NCI-H2227 (cell line): ENCODE results near the gene ATF2.
"Not testable (repeated sequence)": the region's sequence is repeated elsewhere in the genome, so short reads cannot be mapped to it uniquely, and the experiment has no call there.

Experiments used
- DNase-seq: peaks from one replicate; lab custom pipeline; 2025; ENCODE audit not compliant: unreplicated experiment; lab: John Stamatoyannopoulos, UW

The ATF2 gene

DNA sequence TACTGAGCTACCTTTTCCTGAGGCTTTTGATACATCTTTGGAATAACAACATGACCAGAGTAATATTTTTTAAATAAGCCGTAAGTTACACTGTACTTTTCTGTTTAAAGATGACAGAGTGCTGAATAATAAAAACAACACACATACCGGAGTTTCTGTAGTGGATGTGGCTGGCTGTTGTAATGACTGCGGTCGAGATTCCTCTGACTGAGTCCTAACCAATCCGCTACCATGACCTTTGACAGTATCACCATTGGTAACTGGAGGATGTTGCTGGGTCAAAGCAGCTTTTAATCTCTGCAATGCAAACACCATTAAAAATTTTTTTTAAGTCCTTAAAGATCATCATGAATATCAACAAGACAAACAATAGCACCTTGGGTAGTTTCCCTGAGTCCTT, 70.7 kb downstream of the ATF2 start:
- no peak for DNase-seq

DNA sequence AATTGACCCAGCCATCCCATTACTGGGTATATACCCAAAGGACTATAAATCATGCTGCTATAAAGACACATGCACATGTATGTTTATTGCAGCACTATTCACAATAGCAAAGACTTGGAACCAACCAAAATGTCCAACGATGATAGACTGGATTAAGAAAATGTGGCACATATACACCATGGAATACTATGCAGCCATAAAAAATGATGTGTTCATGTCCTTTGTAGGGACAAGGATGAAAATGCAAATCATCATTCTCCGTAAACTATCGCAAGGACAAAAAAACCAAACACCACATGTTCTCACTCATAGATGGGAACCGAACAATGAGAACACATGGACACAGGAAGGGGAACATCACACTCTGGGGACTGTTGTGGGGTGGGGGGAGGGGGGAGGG, 83.9 kb downstream of the ATF2 start:
- not testable (repeated sequence) for DNase-seq

DNA sequence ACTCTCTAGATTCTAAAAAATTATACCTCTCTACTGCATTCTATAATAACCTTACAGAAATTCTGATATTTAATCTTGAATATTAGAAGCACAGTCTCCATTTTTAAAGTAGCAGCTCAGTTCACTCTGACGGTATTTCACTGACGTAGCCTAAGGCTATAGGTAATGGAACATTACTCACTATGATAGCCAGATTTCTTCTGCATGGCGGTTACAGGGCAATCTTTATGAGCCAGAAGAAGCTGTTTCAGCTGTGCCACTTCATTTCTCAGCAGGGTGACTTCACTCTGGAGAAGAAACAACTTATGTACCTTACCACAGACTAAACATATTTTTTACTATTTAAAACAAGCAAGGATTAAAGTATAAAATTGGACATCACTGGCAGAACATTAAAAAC, 87.5 kb downstream of the ATF2 start:
- DNase-seq: peak; percentile 21

DNA sequence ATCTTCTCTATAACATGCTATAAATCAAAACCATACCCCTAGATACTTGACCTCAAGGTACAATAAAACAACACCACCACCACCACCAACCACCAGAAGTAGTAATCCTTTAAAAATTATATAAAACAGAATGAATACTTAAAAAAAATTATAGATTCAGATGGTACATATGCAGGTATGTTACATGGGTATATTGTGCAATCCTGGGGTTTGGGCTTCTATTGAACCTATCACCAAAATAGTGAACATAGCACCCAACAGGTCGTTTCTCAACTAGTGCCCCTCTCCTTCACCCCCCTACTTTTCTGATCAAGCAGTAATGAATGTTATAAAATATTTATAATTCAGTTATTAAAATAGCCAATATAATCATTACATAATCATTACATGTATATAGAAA, 91.7 kb downstream of the ATF2 start:
- DNase-seq: no peak

DNA sequence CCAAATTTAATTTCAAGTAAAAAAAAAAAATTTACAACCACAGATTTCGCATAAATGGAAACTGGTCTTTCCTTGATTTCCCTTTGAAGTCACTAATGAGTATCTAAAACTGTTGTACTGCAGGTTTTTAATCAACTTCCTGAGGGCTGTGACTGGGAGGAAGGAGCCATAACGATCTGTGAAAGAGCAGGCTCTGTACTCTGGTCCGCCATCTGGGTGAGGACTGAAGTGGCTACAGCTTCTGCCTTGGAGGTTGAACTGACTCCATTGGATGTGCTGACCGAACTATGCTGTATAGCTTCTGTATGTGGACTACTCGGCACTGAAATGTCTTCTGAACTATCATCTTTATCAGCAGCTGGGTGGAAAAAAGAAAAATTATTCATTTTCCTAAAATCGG, 93.5 kb downstream of the ATF2 start:
- DNase-seq: no peak

DNA sequence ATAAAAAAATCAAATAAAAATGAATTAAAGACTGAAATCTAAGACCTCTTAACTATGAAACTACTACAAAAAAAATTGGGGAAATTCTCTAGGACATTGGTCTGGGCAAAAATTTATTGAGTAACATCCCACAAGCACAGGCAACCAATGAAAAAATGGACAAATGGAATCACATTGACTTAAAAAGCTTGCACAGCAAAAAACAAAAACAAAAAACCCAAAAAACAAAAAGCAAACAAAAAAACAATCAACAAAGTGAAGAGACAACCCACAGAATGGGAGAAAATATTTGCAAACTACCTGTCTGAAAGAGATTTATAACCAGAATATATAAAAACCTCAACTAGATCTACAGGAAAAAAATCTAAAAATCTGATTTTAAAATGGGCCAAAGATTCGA, 99.5 kb downstream of the ATF2 start:
- no peak for DNase-seq

DNA sequence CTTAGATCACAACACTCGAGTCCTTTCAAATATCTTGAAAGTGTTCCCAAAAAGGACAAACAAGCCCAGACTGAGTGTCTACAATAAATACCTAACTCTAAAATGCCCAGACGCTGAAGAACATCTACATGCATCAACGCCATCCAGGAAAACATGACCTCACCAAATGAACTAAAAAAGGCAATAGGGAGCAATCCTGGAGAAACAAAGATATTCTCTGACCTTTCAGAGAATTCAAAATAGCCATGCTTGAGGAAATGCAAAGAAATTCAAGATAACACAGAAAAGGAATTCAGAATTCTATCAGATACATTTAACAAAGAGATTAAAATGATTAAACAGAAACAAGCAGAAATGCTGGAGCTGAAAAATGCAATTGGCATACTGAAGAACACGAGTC, 101.6 kb downstream of the ATF2 start:
- DNase-seq: no peak

DNA sequence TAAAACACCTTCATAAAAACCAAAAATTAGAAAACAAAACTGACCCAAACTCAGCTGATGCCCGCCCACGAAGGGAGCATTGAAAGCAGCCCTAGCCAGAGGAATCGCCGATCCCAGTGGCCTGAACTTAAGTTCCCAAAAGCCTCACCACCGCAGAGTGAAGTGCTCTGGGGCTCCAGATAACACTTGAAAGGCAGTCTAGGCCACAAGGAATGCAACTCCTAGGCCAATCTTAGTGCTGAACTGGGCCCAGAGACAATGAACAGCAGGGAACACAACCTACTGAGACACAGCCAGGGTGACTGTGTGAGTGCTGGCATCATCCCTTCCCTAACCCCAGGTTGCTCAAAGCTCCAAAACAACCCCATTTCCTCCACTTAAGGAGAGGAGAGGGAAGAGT, 103.2 kb downstream of the ATF2 start:
- DNase-seq: no peak

DNA sequence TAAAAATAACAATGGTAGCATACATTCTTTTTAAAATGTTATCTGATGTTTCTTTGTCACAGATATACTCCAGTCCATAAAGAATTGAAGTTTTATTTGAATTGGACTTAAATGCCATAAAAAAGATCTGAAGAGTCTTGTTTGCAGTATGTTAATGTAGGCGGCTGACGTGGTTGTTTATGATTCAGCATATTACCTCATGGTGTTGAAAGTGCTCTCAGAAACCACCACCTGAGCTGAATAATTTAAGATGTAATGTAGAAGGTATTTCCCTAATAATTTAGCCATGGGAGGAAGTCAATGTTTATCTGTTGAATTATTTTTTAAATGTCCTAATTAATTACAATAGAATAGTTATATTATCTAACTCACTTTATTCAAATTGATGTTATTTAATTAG, 104.3 kb downstream of the ATF2 start:
- no peak for DNase-seq

DNA sequence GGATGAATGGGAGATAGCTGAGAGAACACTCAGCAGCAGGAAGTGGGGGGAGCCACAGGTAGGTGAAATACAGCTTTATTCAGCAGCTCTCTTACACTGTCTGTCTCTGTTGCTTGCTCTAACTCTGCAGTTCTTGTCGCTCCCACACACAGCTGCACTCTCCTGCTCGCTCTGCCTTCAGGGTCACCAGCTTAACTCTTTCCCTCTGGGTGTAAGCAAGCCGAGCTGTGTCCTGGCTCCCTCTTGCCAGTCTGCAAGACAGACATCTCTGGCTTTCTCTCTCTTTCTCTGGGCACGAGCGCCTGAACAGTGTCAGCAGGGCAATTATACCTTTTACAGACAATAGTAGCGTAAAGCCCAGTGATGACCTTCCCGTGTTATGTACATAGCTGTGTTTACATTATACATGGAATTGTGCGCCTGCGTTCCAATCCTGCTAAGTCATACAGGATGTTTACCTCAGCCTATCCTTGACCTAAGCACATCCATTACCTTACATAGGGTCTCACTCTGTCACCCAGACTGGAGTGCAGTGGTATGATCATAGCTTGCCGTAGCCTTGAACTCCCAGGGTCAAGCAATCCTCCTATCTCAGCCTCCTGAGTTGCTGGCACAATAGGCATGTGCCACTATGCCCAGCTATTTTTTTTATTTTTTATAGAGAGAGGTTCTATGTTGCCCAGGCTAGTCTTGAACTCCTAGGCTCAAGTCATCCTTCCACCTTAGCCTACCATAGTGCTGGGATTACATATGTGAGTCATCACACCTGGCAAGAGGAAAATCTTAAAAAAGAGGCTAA, 105.0 kb downstream of the ATF2 start:
- no peak for DNase-seq

DNA sequence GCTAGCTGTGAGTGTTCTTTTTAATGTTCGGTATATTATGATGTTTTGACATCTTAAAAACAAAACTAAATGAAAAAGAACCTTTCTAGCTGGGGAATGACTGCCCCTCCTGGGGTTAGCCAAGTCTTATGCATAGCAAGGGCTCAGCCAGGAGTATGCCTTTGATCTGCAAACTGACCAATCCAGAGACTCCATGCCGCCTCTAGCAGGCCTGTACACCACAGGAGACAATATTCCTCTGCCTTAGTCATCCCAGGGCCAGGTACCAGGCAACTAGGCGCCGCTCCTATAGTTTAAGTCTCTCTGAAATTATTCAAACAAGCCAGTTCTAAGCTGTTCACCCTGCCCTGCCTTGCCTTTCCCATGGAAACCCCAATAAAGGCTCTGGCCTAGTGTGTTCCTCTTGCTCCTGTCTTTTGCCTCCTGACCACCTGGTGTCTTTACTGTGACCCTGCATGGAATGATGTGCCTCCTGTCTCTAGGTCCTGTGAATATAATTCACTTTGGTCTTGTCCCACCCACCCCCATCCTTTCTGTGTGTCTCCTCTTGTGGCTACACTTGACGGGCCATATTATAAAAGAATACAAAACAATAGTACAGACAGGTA, 110.8 kb downstream of the ATF2 start:
- no peak for DNase-seq

DNA sequence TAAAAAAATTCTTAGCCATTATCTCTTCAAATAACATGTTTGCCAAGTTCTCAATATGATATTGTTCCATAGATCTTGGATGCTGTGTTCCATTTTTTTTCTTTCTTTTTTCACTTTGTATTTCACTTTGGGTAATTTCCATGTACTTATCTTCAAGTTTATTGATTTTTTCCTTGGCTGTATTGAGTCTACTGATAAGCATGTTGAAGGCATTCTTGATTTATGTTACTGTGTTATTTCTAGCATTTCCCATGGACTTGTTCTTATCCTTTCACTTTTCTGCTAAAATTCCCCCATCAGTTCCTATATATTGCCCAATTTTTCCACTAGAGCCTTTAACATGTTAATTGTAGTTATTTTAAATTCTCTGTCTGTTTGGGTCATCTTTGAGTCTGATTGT, 112.0 kb downstream of the ATF2 start:
- no peak for DNase-seq

DNA sequence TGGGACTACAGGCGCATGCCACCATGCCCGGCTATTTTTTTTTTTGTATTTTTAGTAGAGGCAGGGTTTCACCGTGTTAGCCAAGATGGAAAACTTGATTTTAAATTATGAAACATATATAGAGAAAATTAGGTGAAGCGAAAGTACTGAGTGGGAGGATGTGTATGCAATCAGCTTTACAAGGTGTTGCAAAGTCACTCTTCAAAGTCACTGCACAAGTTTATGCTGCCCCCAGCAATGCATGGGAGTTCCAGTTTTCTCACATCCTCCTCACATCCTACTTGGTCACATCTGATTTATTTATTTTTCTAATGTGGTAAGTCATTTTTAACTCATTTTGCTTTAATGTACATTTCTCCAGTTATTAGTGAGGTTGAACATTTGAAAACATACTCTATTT, 113.7 kb downstream of the ATF2 start:
- DNase-seq: no peak

DNA sequence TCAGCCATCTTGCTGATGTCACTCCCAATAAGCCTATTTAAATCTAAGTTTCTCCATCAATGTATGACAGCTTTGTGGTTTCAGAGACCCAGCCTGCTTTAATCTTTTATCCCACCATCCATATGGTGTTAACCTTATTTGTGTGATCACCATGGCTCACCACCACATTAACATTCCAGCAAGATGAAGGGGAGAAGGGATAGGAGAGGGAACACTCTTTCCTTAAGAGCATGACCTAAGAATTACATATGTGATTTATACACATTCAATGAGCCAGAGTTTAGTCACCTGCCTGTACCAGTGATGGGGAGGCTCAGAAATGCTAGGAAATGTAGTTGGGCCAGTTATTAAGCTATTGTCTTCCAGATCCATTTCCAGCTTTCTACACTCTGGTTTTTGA, 118.3 kb downstream of the ATF2 start:
- DNase-seq: no peak

DNA sequence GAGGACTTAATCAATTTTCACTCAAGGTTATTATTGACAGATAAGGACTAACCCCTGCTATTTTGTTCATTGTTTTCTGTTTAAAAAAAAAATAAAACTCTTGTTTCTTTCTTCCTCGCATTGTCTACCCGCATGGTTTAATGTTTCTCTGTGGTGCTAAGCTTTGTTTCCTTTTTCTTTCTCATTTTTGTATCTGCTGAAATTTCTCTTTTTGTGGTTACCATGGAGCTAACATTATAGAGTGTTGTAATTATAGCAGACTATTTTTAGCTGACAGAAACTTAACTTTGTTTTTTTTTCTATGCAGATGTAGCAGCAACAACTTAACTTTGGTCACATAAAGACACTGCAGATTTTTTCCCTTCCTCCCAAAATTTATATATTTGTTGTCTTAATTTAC, 119.7 kb downstream of the ATF2 start:
- DNase-seq: no peak

DNA sequence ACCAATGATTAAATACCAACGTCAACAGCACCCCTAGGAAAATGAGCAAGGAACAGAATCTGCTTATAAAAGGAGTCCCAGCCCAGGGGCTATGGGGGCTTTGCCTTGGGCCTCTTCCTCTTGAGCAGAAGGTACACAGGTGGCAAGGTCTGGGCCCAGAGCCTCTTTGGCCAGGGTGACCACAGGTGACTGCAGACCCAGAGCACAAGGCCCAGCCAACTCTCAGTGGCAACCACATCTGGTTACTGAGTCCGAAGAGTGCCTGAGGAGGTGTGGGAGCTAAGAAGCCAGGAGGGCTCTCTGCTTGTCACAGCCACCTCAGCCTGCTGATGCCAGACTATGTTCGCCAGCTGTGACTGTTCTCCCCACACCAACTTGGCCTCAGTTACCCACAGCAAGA, 128.5 kb downstream of the ATF2 start:
- no peak for DNase-seq

DNA sequence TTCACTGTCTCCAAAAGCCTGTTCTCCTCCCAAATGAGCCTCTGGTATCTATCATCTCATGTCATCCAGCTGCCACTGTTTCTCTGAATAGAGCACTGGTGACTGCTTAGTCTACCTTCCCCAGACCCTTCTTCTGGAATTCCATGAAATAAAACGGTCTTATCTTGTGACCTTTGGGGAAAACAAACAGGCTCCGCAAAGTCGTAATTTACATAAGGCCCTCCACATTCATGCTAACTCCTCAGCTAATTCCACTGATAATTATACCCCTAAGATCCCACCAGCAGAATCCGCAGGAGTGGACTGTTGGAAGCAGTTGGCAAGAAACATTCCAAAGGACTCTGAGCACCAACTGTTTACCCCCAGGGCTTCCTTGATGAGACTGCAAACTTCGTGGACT, 129.0 kb downstream of the ATF2 start:
- no peak for DNase-seq

DNA sequence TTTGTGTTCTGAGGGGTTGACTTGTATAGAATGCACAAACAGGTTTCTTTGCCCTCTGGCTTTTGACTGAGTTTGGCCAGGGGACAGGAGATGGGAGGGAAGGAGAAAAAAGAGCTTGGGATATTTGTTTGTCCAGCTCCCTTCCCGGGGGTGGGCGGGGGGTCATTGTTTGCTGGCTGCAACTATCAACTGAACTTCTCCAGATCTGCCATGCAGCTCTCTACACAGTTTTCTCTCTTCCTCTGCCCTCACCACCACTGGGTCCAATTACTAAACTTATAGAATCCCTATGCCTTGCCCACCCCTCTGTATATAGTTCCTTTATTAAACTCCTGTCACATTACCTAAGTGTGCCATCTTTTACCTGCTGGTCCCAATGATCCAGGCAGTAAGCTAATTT, 130.1 kb downstream of the ATF2 start:
- no peak for DNase-seq

DNA sequence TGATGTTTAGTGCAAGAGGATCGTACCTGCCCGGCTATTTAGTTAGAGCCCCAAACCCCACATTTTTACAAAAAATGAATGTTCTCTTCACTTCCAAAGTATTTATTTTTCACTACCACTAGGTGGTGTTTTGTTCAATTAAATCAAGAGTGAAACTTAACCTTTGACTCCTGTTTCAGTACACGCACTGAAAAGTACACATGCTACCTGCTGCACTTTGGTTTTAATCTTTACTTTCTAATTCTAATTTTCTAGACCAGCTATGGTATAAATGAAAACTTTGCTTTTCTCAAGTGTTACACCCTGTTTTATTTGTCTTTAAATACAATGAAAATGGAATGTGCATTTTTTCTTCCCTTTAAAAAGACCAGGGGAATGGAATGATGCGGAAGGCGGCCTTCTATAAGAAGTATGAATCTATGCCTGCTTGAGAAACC, 131.4 kb downstream of the ATF2 start:
- peak; percentile 46 for DNase-seq

DNA sequence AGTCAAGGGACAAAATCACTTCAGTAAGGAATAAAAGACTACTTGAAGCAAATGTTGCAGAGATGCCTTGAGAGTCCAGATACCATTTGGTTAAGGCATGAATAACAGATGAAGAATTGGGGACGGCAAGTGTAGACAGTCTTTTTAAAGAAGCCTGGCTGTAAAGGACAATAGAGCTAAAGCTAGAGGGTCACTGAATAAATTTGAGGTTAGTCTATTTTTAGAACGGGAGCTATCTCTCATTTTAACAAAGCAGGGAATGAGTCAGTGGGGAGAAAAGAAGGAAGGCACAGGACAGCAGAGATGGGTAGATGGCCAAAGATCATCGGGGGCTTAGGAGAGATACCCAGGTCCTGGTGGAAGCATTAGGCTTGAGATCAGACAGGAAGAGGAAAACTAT, 132.2 kb downstream of the ATF2 start:
- no peak for DNase-seq

DNA sequence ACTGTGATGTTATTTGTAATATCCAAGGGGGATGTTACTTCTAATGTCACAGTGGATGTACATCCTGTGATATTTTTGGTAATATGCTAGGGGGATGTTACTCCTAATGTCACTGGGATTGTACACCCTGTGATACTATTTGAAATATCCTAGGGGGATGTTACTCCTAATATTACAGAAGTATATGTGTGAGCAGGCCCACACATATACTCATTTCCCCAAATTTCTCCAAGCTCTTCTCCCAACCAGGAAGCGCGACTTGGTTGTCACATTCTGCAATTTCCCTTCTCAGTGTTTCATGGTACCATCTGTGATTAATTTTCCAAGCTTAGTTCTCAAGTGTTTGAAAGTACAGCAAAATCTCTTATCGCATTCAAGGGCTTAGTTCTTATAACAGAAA, 133.3 kb downstream of the ATF2 start:
- no peak for DNase-seq

DNA sequence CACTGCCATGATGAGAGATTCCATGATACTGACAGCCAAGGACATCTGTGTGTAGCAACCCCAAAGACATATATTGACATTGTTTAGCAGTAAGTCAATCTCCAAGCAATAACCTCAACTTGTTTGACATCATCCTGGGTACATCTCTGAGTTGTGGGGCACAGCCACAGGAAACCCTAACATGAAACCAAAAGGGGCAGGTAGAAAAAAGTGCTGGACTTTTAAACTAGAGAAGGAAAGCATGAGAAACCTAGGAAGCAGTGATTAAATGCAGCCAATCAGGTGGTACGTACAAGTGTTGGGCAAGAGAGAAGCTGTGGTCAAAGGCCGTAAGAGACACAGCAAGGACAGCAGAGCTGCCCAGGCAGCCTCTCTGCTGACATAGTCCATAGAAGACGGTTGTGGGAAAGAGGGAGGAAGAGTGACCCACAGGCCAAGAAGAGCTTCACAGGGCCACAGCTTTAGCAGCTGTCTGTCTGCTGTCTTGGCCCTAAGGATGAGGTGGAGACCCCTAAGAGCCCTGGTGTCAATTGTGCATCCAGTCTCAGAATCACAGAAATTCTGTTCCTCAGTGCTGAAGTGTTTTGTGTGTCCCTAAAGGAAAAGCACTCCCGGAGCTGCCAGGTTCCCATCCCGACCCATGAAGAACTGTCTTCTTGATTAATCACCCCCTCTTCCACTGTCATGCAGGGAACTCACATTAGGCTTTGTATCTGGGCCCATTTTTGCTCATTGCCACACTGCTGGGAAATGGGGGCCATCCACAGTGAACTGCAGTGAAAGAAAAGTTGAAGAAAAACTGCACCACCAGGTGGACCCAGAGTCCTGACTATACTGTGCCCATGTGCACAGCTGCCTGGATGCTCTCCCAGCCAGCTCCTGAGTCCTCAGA, 137.4 kb downstream of the ATF2 start:
- peak; percentile 66 for DNase-seq
